Retina (tissue), 1 donor: Measurements from ENCODE around the gene RBMS1.

Experiments used
- DNase-seq: peaks from one replicate; pipeline ENCODE4 v3.0.0-alpha.2; 2016

The RBMS1 gene

DNA sequence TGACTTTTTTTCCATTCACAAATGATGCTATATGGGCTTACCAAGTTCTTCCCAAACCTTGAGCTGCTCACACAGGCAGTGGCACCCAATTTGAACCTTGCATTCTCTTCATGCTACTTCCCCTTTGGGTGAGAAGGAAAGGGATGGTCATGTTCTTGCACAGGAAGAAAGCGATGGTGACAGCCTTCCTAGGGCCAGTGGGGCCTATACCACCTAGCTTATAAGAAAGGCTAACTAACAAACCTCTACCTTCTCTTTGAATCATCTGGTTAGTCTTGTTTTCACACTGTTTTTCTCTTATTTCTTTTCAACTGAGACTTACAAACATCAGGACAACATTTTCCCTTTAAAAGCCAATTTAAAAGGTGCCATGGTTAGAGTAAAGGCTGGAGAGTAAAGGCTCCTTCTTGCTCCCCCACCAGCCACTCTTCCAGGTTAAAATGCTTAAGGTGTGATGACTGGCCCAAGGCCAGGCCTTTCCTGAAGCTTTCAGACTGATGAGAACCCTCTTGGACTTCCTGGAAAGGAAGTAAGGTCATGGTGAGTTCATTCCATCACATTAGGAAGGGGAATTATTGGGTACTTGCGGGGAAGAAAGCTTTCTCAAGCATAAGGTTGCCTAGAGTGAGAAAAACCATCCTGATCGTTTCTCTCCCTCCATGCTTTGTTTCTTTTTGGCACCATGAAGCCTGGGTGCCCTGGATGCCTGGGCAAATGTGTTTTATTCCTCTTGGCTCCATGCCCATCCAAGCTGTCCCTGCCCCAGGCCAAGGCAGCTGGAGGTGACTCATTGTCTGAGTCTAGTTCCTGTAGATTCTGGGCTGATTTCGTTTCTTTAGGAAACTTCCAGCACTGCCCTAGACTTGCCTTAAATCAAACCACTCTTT lies 252.1 kb downstream of the RBMS1 start:
- DNase-seq, result no peak

DNA sequence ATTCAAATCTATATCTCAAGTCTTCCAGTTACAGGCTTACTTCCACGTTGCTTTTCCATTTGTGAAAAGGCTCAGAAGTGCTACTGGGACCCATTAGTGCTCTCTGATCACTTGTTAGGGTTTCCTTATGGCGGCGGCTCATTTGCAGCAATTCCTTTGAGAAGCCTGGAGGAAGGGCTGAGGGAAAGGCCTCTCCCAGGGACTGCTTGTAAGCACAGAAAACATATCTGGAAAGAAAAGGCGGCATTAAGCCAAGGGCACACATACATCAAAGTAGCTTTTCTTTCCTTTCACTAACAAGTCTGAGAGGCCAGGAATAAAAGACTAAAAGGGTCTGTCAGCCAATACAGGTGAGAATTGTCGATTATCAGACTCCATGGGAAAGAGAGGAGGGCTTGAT lies 254.2 kb downstream of the RBMS1 start:
- DNase-seq, result peak; percentile 35

DNA sequence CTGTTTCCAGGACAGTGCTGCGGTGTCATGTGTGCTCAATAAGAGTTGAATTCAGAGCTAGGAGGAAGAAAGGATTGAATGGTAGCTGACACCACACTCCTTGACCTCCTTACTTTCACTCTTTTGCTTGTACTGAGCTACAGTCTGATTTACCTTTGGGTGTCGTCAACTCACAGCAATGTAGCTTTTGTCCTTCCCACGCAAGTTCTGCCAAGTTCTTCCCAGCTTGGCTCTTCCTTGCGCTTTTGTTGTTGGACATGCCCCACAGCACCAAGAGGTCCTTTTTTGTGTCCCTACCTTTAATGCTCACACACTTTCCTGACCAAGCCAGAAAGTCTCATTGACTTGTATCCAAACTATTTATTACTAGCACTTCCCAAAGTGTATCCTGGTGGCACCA lies 255.2 kb downstream of the RBMS1 start:
- DNase-seq, result no peak

DNA sequence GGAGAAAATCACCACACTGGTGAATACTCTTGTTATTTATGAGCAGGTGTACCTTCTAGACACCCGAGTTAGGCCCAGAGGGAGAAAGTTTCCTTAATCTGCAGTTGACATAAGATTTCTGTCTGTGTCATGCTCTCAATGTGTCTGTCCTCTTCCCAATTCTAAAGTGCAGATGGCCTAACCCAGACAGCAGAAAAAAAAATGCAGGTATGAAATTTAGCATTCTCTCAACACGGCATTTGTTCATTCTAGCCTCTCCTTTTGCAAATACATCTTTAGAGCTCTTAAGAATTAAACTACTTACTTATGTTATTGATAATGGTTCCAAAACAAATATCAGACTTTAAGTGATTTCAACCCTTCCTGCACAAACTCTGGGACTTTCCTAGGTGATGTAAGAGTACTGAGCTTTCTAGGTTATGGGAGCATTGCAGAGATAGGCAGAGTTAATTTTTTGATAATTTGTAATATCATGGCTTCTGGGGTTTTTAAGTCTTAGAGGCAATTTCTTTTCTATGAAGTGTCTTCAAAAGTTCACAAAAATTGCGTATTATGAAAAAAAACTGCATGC lies 260.6 kb downstream of the RBMS1 start:
- DNase-seq, result no peak

DNA sequence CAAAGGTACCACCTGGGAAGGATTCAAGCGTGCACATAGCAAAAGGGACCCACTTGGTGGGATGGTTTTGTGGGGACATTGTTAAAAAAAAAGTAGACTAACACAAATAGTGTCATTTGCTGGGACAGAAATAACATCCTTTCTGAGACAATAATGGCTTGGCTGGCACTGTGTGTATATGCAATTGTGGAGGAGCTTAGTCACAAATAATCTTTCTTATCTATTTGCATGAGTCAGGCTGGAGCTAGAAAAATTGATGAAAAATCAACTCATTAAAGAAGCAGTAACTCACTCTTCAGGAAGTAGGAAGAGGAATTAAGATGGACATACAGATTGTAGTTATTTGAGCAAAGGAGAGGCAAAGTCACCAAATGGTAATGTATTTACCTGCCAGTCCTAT lies 264.0 kb downstream of the RBMS1 start:
- no peak for DNase-seq

DNA sequence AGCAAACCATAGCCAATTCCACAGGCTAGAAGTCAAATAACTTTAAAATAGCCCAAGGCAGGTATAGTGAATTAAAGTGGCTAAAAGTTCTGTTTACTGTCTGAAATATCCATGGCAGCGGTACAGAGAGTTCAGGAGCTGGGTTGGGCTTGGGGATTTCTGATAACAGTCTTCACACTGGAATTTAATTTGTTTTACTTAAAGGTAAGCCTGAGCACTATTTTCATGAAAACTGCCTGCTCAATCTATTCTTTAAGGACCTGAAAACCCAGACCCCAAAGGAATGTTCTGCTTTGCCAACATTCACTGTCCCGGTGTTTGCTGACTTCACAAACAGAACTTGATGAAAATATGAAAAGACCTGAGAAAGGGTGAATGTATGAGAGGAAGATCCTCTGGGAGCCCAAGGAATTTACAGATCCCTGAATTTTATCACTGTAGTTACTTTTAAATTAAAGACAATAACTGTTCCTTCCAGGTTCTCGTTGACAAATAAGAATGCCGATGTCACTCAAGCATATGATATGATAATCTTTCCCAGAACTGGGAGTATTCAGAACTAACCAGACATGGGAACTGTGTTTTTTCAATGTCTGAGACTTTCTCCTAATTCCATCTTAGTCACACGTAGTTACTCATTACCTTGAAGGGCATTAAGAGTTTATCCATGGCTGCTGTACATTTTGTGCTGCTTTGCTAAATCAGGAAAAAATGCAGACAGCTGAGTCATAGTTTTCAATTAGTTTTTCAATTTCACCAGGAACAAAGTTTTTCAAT lies 265.3 kb downstream of the RBMS1 start:
- no peak for DNase-seq

DNA sequence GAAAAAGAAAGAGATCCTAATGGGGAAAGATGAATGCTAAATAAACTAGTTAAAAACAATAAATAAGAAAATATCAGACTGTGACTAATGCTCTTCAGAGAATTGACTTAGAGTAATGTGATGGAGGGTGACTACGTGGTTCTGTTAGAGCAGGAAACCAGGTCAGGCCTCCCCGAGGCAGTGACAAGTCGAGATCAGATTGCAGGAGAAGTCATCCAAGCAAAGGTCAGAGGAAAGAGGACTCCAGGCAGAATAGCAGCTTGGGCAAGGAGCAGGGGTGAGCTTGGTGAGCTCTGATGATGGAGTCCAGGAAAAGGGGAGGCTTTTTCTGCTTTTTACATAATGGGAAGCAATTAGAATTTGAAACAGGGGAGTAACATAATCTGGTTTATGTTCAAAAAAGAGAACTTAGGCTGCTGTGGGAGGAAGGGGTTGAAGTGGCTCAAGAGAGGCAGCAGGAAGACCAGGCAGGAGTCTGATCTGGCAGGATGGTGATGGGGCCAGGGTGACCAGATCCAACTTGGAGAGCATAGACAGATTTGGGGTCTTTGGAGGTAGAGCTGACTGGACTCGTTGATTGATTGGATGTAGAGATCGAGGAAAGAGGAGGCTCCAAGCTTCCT lies 266.2 kb downstream of the RBMS1 start:
- DNase-seq, result no peak

DNA sequence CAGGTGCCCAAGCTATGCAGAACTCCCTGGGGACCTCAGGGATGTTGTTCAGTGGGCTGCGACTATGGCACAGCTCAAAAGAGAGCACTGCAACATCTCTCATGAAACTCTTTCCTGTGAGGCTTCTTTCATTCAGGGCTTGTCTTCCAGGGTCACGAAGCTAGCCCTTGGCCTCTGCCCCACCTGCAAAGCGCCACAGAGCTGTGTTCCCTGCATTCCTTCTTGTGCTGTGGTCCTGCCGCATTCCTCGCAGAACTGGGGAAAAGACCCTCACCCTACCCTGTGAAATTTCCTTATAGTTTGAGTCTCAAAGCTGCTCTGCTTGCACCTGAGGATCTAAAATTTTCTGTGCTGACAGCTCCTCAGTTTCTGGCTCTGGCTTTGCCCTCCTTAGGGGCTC lies 267.2 kb downstream of the RBMS1 start:
- no peak for DNase-seq

DNA sequence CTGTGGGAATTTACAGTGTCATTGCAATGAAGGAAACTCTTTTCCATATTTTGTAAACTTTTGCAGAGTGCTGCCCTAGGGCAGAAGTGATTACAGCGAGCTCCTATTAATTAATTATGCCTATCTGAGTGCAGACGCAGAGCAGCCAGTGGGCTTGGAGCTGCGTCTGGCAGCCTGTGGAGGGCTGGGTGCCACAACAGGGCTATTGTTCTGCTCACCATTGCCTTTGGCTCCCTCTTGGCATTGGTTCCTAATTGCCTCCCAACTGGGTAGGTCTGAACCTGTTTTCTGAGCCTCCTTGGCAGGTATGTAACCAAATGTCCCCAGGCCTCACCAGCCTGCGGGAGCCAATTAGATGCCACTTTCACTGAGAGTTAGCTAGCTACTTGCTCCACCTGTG lies 267.9 kb downstream of the RBMS1 start:
- peak; percentile 40 for DNase-seq

DNA sequence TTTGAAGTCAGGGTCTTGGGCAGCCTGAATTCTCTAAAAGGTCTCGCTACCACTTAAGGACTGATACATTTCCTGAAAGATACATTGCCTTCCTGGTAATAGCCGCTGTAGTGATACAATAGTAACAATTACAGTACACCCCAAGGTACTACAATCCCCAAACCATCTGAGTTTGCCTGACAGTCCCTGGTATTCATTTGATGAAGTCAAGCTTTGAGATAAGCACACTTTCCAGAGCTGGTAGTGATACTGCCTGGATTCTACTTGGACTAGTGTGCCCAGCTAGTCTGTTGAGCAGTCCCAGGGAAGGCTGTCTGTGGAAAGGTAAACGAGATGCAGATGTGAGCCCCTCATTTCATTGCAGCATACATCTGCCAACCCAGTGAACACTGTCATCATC lies 269.1 kb downstream of the RBMS1 start:
- no peak for DNase-seq

DNA sequence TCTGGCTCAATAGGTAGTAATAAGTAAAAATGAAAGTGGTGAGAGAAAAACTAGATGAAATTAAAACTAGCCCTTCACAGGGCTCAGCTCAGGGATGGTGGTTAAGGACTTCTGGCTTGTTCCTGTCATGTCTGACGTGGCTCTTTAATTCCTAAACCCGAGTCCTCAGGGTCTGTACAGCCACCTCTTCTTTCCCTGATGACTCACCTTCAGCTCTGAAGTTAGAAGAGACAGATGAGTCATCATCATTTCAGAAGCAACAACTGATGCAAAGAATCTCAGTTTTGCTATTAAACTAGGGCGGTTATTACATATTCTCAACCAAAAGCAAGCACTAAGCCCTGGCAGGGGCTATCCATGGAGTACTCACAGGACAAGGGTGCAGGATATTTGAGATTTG lies 269.5 kb downstream of the RBMS1 start:
- no peak for DNase-seq

DNA sequence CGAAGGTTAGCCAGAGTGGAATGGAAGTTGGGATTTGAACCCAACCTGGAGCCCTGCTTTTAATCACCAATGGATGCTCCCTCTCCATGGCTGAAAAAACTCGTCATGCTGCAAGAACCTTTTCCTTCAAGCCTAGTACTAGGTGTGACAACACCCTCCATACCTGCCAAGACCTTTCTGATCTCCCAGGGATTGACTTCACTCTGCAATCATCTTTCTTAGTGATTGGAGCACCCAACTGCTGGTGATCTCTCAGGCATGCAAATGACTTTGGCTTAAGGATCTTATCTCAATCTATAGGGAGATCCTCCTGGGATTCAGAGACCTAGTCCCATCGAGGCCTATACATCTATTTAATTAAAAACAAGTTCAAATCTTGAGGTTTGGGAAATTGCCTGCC lies 270.0 kb downstream of the RBMS1 start:
- no peak for DNase-seq

DNA sequence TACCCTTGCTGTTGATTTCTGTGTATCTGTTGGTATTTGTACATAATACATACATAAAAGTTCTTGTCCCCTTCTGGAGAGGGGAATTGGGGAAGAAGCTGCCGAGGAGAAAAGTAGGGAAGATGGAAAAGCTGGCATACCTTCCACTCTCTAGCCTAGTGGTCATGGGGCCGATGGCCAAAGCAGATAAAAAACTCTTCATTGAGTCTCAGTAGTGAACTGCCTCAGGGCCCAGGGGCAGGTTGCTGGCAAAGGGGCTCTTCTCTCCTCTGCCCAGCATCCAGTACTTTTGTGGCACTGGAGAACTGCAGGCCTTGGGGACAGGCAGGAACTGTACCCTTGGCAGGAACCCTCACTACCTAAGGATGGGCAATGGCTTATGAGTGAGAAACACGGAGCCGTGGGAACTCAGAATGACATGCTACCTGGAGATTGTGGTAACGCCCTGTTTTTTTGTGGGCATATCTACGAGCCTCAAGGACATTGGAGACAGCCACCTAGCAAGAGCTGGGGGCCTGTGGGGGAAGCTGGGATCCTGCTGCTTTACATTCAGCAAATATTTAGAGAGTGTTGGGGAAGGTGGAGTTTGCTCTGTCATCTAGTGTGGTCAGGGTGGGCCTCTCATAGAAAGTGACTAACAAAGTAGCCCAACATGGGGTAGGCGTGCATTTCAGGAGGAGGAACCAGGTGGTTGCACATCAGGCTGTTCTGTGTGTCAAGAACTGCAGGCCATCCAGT lies 270.9 kb downstream of the RBMS1 start:
- DNase-seq, result no peak
